ENCODE measurements around the gene KLHL29.

The KLHL29 gene

GRCh38 chr2:23601301-23601965, 216.5 kb downstream of the KLHL29 start:
- DNase-seq: no peak

GRCh38 chr2:23602116-23602515, 217.1 kb downstream of the KLHL29 start:
- DNase-seq: no peak

- DNase-seq: no peak
Measured at GRCh38 chr2:23603156-23603555, 218.2 kb downstream of the KLHL29 start.

- DNase-seq: no peak
Measured at GRCh38 chr2:23603581-23603980, 218.6 kb downstream of the KLHL29 start.

- DNase-seq: no peak
Measured at GRCh38 chr2:23604731-23605130, 219.8 kb downstream of the KLHL29 start.

- DNase-seq: no peak
Measured at GRCh38 chr2:23605236-23605635, 220.3 kb downstream of the KLHL29 start.

GRCh38 chr2:23606196-23606595, 221.2 kb downstream of the KLHL29 start:
- DNase-seq: no peak

GRCh38 chr2:23606968-23607367, 222.0 kb downstream of the KLHL29 start:
- DNase-seq: no peak

GRCh38 chr2:23607925-23608324, 222.9 kb downstream of the KLHL29 start:
- no peak for DNase-seq

- DNase-seq: no peak
Measured at GRCh38 chr2:23609254-23609653, 224.3 kb downstream of the KLHL29 start.

- DNase-seq: no peak
Measured at GRCh38 chr2:23611839-23612238, 226.9 kb downstream of the KLHL29 start.

- DNase-seq: no peak
Measured at GRCh38 chr2:23614701-23615100, 229.7 kb downstream of the KLHL29 start.

- DNase-seq: no peak
Measured at GRCh38 chr2:23615216-23616020, 230.4 kb downstream of the KLHL29 start.

GRCh38 chr2:23616630-23617029, 231.7 kb downstream of the KLHL29 start:
- DNase-seq: peak; percentile 6

GRCh38 chr2:23617167-23617810, 232.3 kb downstream of the KLHL29 start:
- peak; percentile 70 for DNase-seq

GRCh38 chr2:23617811-23618215, 232.8 kb downstream of the KLHL29 start:
- peak; percentile 70 for DNase-seq

- DNase-seq: no peak
Measured at GRCh38 chr2:23618265-23618664, 233.3 kb downstream of the KLHL29 start.

- peak; percentile 60 for DNase-seq
Measured at GRCh38 chr2:23618794-23619530, 234.0 kb downstream of the KLHL29 start.

- DNase-seq: no peak
Measured at GRCh38 chr2:23619941-23620340, 235.0 kb downstream of the KLHL29 start.

GRCh38 chr2:23620841-23621341, 235.9 kb downstream of the KLHL29 start:
- DNase-seq: no peak

GRCh38 chr2:23621616-23622015, 236.6 kb downstream of the KLHL29 start:
- no peak for DNase-seq

GRCh38 chr2:23622466-23622865, 237.5 kb downstream of the KLHL29 start:
- DNase-seq: no peak
